PC-3 (cell line): ENCODE measurements around the gene TGFBR3. TPM values are rescaled to one million over a fixed set of nuclear protein-coding genes. Genes with fewer than 3 reads are reported as not detected.

ENCODE experiments used
- ATAC-seq: fragments of 200-7000 bp; cut with Tn5 transposase; 2 replicates; pipeline ENCODE4 v1.9.1; 2020; ENCODE audit warnings: mild to moderate bottlenecking, moderate library complexity
- BruUV-seq: library from RNA; stranded (reverse); fragments of 400-500 nt; replicated peaks from 2 replicates; lab custom pipeline; 2021; lab: Mats Ljungman, UMichigan
- CTCF ChIA-PET: fragments of 300-600 bp; sonication (Branson Sonifier 250); formaldehyde crosslinking; loops from one replicate; lab custom pipeline; 2022; ENCODE audit warnings: antibody characterized with exemption; lab: Charles Lee
- POLR2A ChIA-PET: fragments of 300-600 bp; sonication (Branson Sonifier 250); formaldehyde crosslinking; loops from one replicate; lab custom pipeline; 2022; ENCODE audit warnings: antibody characterized with exemption; ENCODE audit not compliant: unreplicated experiment; lab: Charles Lee
- DNase-seq: peaks from one replicate; pipeline ENCODE4 v3.0.0-alpha.2; 2015
- H2AFZ ChIP-seq: fragments of 300-600 bp; sonication (generic); 2 replicates; pipeline ENCODE4 v1.6.0; 2016; ENCODE audit warnings: antibody characterized with exemption, low read length
- H3F3A ChIP-seq: fragments of 300-600 bp; sonication (generic); one replicate; pipeline ENCODE4 v1.6.0; 2017; ENCODE audit warnings: antibody characterized with exemption, low read length, control low read depth, mild to moderate bottlenecking; ENCODE audit not compliant: unreplicated experiment
- H3K27ac ChIP-seq: fragments of 300-600 bp; sonication (generic); 2 replicates; pipeline ENCODE4 v1.5.1; 2016; ENCODE audit warnings: mild to moderate bottlenecking, low read length
- H3K27me3 ChIP-seq: fragments of 300-600 bp; sonication (generic); 2 replicates; pipeline ENCODE4 v1.6.1; 2016; ENCODE audit warnings: low read length, mixed read lengths
- H3K36me3 ChIP-seq: fragments of 300-600 bp; sonication (generic); 2 replicates; pipeline ENCODE4 v1.6.1; 2016; ENCODE audit warnings: low read depth, mixed run types, low read length, mixed read lengths
- H3K4me1 ChIP-seq: fragments of 300-600 bp; sonication (generic); 2 replicates; pipeline ENCODE4 v1.5.1; 2016; ENCODE audit warnings: low read length; ENCODE audit not compliant: insufficient read depth
- H3K4me2 ChIP-seq: fragments of 300-600 bp; sonication (generic); 2 replicates; pipeline ENCODE4 v1.6.0; 2016; ENCODE audit warnings: low read length
- H3K4me3 ChIP-seq: fragments of 300-600 bp; sonication (generic); 2 replicates; pipeline ENCODE4 v1.5.1; 2016; ENCODE audit warnings: mild to moderate bottlenecking, low read length, mixed read lengths
- H3K79me2 ChIP-seq: fragments of 300-600 bp; sonication (generic); 2 replicates; pipeline ENCODE4 v1.6.1; 2017; ENCODE audit warnings: low read length, mixed read lengths
- H3K9ac ChIP-seq: fragments of 300-600 bp; sonication (generic); 2 replicates; pipeline ENCODE4 v1.6.0; 2016; ENCODE audit warnings: mild to moderate bottlenecking, low read length
- H3K9me2 ChIP-seq: fragments of 300-600 bp; sonication (generic); replicated peaks from 2 replicates; pipeline ENCODE4 v1.6.1; 2016; ENCODE audit warnings: mixed run types, low read length, mixed read lengths
- H3K9me3 ChIP-seq: fragments of 300-600 bp; sonication (generic); 2 replicates; pipeline ENCODE4 v1.6.1; 2016; ENCODE audit warnings: low read length, mixed read lengths
- H4K20me1 ChIP-seq: fragments of 300-600 bp; sonication (generic); 2 replicates; pipeline ENCODE4 v1.6.1; 2016; ENCODE audit warnings: low read length, mixed read lengths
- CTCF ChIP-seq: fragments of 300-600 bp; sonication (generic); conservative IDR thresholded peaks from 2 replicates; pipeline ENCODE4 v1.5.1; 2017; ENCODE audit warnings: antibody characterized with exemption, low read depth, mild to moderate bottlenecking, low read length
- EZH2 ChIP-seq: fragments of 300-600 bp; sonication (generic); IDR thresholded peaks from one replicate; pipeline ENCODE4 v1.6.1; 2017; ENCODE audit warnings: antibody characterized with exemption, mild to moderate bottlenecking, low read length; ENCODE audit not compliant: unreplicated experiment
- EZH2phosphoT487 ChIP-seq: fragments of 300-600 bp; sonication (generic); IDR thresholded peaks from 2 replicates; pipeline ENCODE4 v1.6.1; 2018; ENCODE audit warnings: mild to moderate bottlenecking, antibody characterized with exemption, low read length, borderline replicate concordance
- intact Hi-C: fragments of 100-400 bp; cut with micrococcal nuclease; formaldehyde crosslinking; loops from 2 replicates; pipeline ENCODE4 v1.9.0; 2023
- total RNA-seq: library from RNA; depleted of rRNA; stranded (reverse); fragments of >200 nt; gene quantifications from 2 replicates; pipeline ENCODE4 v1.2.3, GENCODE V29; 2014

Gene TGFBR3
- total RNA-seq, 1 experiment from 2014 or later = 2.8 TPM

GRCh38 chr1:91924146-91924545 lies 38.2 kb upstream of the TGFBR3 start:
- POLR2A ChIA-PET = interaction anchor here (0.7 kb wide), 1 partner anchor 38 kb away, joined by 6 read pairs; no protein-coding TSS in a partner anchor
- Histone ChIP-seq H3K4me2 (no peak overlapping the region), H3K27me3 (no peaks in the 10 kb centered on the region), H3K4me1 (no peaks in the 10 kb centered on the region; the same call in 1 of the 2 replicates), H3K27ac (no peak overlapping the region), H3K9ac (no peak overlapping the region), H3K9me3 (no peaks in the 10 kb centered on the region), H3F3A (no peaks in the 10 kb centered on the region), H2AFZ (no peak overlapping the region), H4K20me1 (no peaks in the 10 kb centered on the region), H3K4me3 (no peak overlapping the region), H3K9me2 (no peaks in the 10 kb centered on the region), H3K36me3 (no peaks in the 10 kb centered on the region), H3K79me2 (no peaks in the 10 kb centered on the region)
- ATAC-seq = 0 out of 2 replicates have a peak, but pooled peaks have one; percentile 20
- intact Hi-C loops = no loop called here
- peak; percentile 55 for DNase-seq
- no TSS peak for BruUV-seq
- CTCF ChIA-PET = interaction anchor here (0.8 kb wide), 1 partner anchor 38 kb away, joined by 4 read pairs; no protein-coding TSS in a partner anchor
- TF ChIP-seq EZH2phosphoT487 = no peak

- TF ChIP-seq EZH2 (no peak), EZH2phosphoT487 (no peak), CTCF (no peak)
- Histone ChIP-seq H3K79me2 (no peaks in the 10 kb centered on the region), H3K4me1 (no peaks in the 10 kb centered on the region; the same call in 1 of the 2 replicates), H3K9ac (no peak overlapping the region), H3K4me2 (no peak overlapping the region), H2AFZ (no peak overlapping the region), H4K20me1 (no peaks in the 10 kb centered on the region), H3K27me3 (no peaks in the 10 kb centered on the region), H3F3A (no peaks in the 10 kb centered on the region), H3K36me3 (no peaks in the 10 kb centered on the region), H3K4me3 (no peak overlapping the region), H3K27ac (no peak overlapping the region), H3K9me2 (no peaks in the 10 kb centered on the region), H3K9me3 (no peaks in the 10 kb centered on the region)
- ATAC-seq (no peak), DNase-seq (no peak)
- CTCF ChIA-PET = no interaction called here
- intact Hi-C loops = no loop called here
- no TSS peak for BruUV-seq
- POLR2A ChIA-PET = interaction anchor here (0.6 kb wide), 1 partner anchor 12 kb away, joined by 4 read pairs; no protein-coding TSS in a partner anchor
These were observed 34.0 kb upstream of the TGFBR3 start for GRCh38 chr1:91919962-91920361.

- ATAC-seq = no peak
- no peaks in the 10 kb centered on the region for H4K20me1 ChIP-seq
- H3K4me1 ChIP-seq = 0 out of 2 replicates have a peak, but pooled peaks cover 5% of the 10 kb centered on the region
- ChIA-PET POLR2A (no interaction called here), CTCF (no interaction called here)
- no peaks in the 10 kb centered on the region for H3K36me3 ChIP-seq
- no TSS peak for BruUV-seq
- H3K9me3 ChIP-seq = no peaks in the 10 kb centered on the region
- H2AFZ ChIP-seq = no peak overlapping the region
- no peaks in the 10 kb centered on the region for H3K79me2 ChIP-seq
- DNase-seq = no peak
- no peaks in the 10 kb centered on the region for H3F3A ChIP-seq
- intact Hi-C loops = no loop called here
- H3K27me3 ChIP-seq = no peaks in the 10 kb centered on the region
- no peak overlapping the region for H3K4me3 ChIP-seq
- H3K4me2 ChIP-seq = no peak overlapping the region
- no peaks in the 10 kb centered on the region for H3K9me2 ChIP-seq
- H3K9ac ChIP-seq = no peak overlapping the region
- no peak overlapping the region for H3K27ac ChIP-seq
- TF ChIP-seq EZH2 = no peak
- no peak for TF ChIP-seq EZH2phosphoT487
- TF ChIP-seq CTCF = no peak
These were observed 31.0 kb upstream of the TGFBR3 start for GRCh38 chr1:91916811-91917460.
